CD4-positive, alpha-beta memory T cell (primary cell): ENCODE results near the gene EHMT2. TPM values are rescaled to one million over a fixed set of nuclear protein-coding genes. Genes with fewer than 3 reads are reported as not detected.
"Not testable (repeated sequence)": the region's sequence is repeated elsewhere in the genome, so short reads cannot be mapped to it uniquely, and the experiment has no call there.

Experiments
- CTCF ChIA-PET: fragments of 350-600 bp; sonication (Branson Sonifier 250); formaldehyde crosslinking; loops from one replicate; lab custom pipeline; 2021; ENCODE audit warnings: inconsistent platforms; ENCODE audit not compliant: partially characterized antibody; lab: Charles Lee
- POLR2A ChIA-PET: fragments of 350-600 bp; sonication (Branson Sonifier 250); formaldehyde crosslinking; loops from one replicate; lab custom pipeline; 2021; ENCODE audit not compliant: partially characterized antibody; lab: Charles Lee
- DNase-seq, 5 donors: peaks; one replicate each; pipeline versions ENCODE4 v3.0.0 to v3.0.0-alpha.2; 2020 to 2022; ENCODE audit warnings: mixed read lengths in 1 of 5
- H3K27ac ChIP-seq: one replicate; pipeline ENCODE4 v1.7.0; 2013; ENCODE audit warnings: low read depth, low read length
- H3K27me3 ChIP-seq: 2 replicates; pipeline ENCODE4 v1.7.0; 2013; ENCODE audit warnings: mild to moderate bottlenecking, low read length, moderate library complexity; ENCODE audit not compliant: insufficient read depth
- H3K36me3 ChIP-seq: 2 replicates; pipeline ENCODE4 v1.7.0; 2013; ENCODE audit warnings: mild to moderate bottlenecking, low read length, moderate library complexity; ENCODE audit not compliant: insufficient read depth
- H3K4me1 ChIP-seq: 2 replicates; pipeline ENCODE4 v1.7.0; 2013; ENCODE audit warnings: mild to moderate bottlenecking, low read length, moderate library complexity; ENCODE audit not compliant: insufficient read depth
- H3K4me3 ChIP-seq, 2 donors: one replicate each; pipeline ENCODE4 v1.7.0; 2013; ENCODE audit warnings: low read length in 2 of 2, mild to moderate bottlenecking in 1 of 2
- H3K9me3 ChIP-seq, 2 donors: one replicate each; pipeline ENCODE4 v1.7.0; 2013; ENCODE audit warnings: low read length in 2 of 2, control low read depth in 1 of 2; ENCODE audit not compliant: control insufficient read depth in 1 of 2
- H3K27ac Mint-ChIP-seq, 7 donors: one replicate each; pipeline ENCODE4 v1.8.0; 2020 to 2021; ENCODE audit warnings: mixed read lengths in 7 of 7, mild to moderate bottlenecking in 6 of 7, inconsistent platforms in 3 of 7, moderate library complexity in 3 of 7
- H3K27me3 Mint-ChIP-seq, 2 donors: one replicate each; pipeline ENCODE4 v1.8.0; 2020 to 2021; ENCODE audit warnings: mixed read lengths in 2 of 2
- H3K36me3 Mint-ChIP-seq, 2 donors: one replicate each; pipeline ENCODE4 v1.8.0; 2020 to 2021; ENCODE audit warnings: mixed read lengths in 2 of 2, inconsistent platforms in 1 of 2, mild to moderate bottlenecking in 1 of 2
- H3K4me1 Mint-ChIP-seq, 4 donors: one replicate each; pipeline ENCODE4 v1.8.0; 2020 to 2021; ENCODE audit warnings: mixed read lengths in 4 of 4, mild to moderate bottlenecking in 1 of 4
- H3K4me3 Mint-ChIP-seq, 8 donors: one replicate each; pipeline ENCODE4 v1.8.0; 2020 to 2021; ENCODE audit warnings: mixed read lengths in 8 of 8, mild to moderate bottlenecking in 7 of 8, moderate library complexity in 6 of 8, inconsistent platforms in 3 of 8
- H3K9me3 Mint-ChIP-seq, 8 donors: one replicate each; pipeline ENCODE4 v1.8.0; 2020 to 2021; ENCODE audit warnings: mixed read lengths in 8 of 8, mild to moderate bottlenecking in 5 of 8, inconsistent platforms in 3 of 8, moderate library complexity in 1 of 8
- intact Hi-C: fragments of 100-400 bp; cut with micrococcal nuclease; formaldehyde crosslinking; loops from one replicate; pipeline ENCODE4 v1.15.1; 2023
- polyA plus RNA-seq, 2 donors: library from polyadenylated mRNA; unstranded; fragments of 300-500 nt; fragmentation: Illumina TruSeq; gene quantifications; one replicate each; pipeline ENCODE4 v1.2.3, GENCODE V29; 2021
- total RNA-seq, 2 experiments: library from RNA; stranded (reverse); gene quantifications; one replicate each; pipeline ENCODE4 v1.2.3, GENCODE V29; 2021

Gene EHMT2
- total and polyA plus RNA-seq, 4 experiments from 2014 or later = 24.1 to 82.1 (median 63.5) TPM

GRCh38 chr6:31940256-31940664 lies 42.8 kb upstream of the EHMT2 start:
- DNase-seq = no peak
- no peaks in the 10 kb centered on the region for H3K4me1 Mint-ChIP-seq
- ChIA-PET POLR2A (interaction anchor here (0.6 kb wide), 1 partner anchor 1026 kb away, joined by 3 read pairs; the partner anchor contains the start of gene VARS2), CTCF (no interaction called here)
- Histone ChIP-seq H3K4me3 (no peak overlapping the region), H3K27ac (no peak overlapping the region), H3K4me1 (no peaks in the 10 kb centered on the region), H3K36me3 (no peaks in the 10 kb centered on the region), H3K9me3 (no peaks in the 10 kb centered on the region), H3K27me3 (no peaks in the 10 kb centered on the region)
- H3K4me3 Mint-ChIP-seq = no peak overlapping the region
- H3K36me3 Mint-ChIP-seq = no peaks in the 10 kb centered on the region
- H3K9me3 Mint-ChIP-seq = peaks cover 0 to 2% (median 0%) of the 10 kb centered on the region in 8 donors
- intact Hi-C loops = no loop called here
- H3K27me3 Mint-ChIP-seq = peaks cover 8 to 22% of the 10 kb centered on the region in 2 donors
- no peak overlapping the region for H3K27ac Mint-ChIP-seq

GRCh38 chr6:31935823-31936222 lies 38.3 kb upstream of the EHMT2 start:
- H3K27me3 Mint-ChIP-seq = peaks cover 0 to 6% of the 10 kb centered on the region in 2 donors
- H3K27ac Mint-ChIP-seq = peak overlapping the region in 2 of 7 donors; percentile 24 to 51
- no peaks in the 10 kb centered on the region for H3K9me3 ChIP-seq
- H3K36me3 Mint-ChIP-seq = no peaks in the 10 kb centered on the region
- no peak overlapping the region for H3K27ac ChIP-seq
- H3K4me3 Mint-ChIP-seq = peak overlapping the region in 1 of 8 donors; percentile 7
- POLR2A ChIA-PET = no interaction called here
- no peaks in the 10 kb centered on the region for H3K4me1 Mint-ChIP-seq
- CTCF ChIA-PET = interaction anchor here (1.6 kb wide), 1 partner anchor 47 kb away, joined by 3 read pairs; no protein-coding TSS in a partner anchor
- no peak for DNase-seq
- H3K36me3 ChIP-seq = no peaks in the 10 kb centered on the region
- H3K4me3 ChIP-seq = no peak overlapping the region
- intact Hi-C loops = no loop called here
- no peaks in the 10 kb centered on the region for H3K9me3 Mint-ChIP-seq
- no peaks in the 10 kb centered on the region for H3K4me1 ChIP-seq
- H3K27me3 ChIP-seq = no peaks in the 10 kb centered on the region

GRCh38 chr6:31935021-31935420 lies 37.5 kb upstream of the EHMT2 start:
- ChIA-PET POLR2A (no interaction called here), CTCF (no interaction called here)
- DNase-seq = no peak
- Histone ChIP-seq H3K9me3 (no peaks in the 10 kb centered on the region), H3K4me1 (no peaks in the 10 kb centered on the region), H3K4me3 (no peak overlapping the region), H3K27me3 (no peaks in the 10 kb centered on the region), H3K36me3 (no peaks in the 10 kb centered on the region), H3K27ac (no peak overlapping the region)
- Mint-ChIP-seq H3K27me3 (peaks cover 0 to 3% of the 10 kb centered on the region in 2 donors), H3K9me3 (no peaks in the 10 kb centered on the region), H3K36me3 (no peaks in the 10 kb centered on the region), H3K4me1 (no peaks in the 10 kb centered on the region), H3K4me3 (no peak overlapping the region), H3K27ac (no peak overlapping the region)
- intact Hi-C loops = no loop called here

GRCh38 chr6:31933537-31933936 lies 36.0 kb upstream of the EHMT2 start:
- no peak for DNase-seq
- Histone ChIP-seq H3K27ac (no peak overlapping the region), H3K9me3 (no peaks in the 10 kb centered on the region), H3K27me3 (no peaks in the 10 kb centered on the region), H3K36me3 (no peaks in the 10 kb centered on the region), H3K4me3 (no peak overlapping the region), H3K4me1 (no peaks in the 10 kb centered on the region)
- H3K4me1 Mint-ChIP-seq = no peaks in the 10 kb centered on the region
- no peaks in the 10 kb centered on the region for H3K36me3 Mint-ChIP-seq
- H3K27me3 Mint-ChIP-seq = peaks cover 0 to 3% of the 10 kb centered on the region in 2 donors
- intact Hi-C loops = no loop called here
- no peaks in the 10 kb centered on the region for H3K9me3 Mint-ChIP-seq
- CTCF ChIA-PET = no interaction called here
- POLR2A ChIA-PET = no interaction called here
- no peak overlapping the region for H3K4me3 Mint-ChIP-seq
- peak overlapping the region in 1 of 7 donors; percentile 42 for H3K27ac Mint-ChIP-seq

- H3K9me3 ChIP-seq, DNase-seq, CTCF ChIA-PET, H3K36me3 ChIP-seq, H3K9me3 Mint-ChIP-seq, H3K27me3 ChIP-seq, H3K27me3 Mint-ChIP-seq, H3K4me1 ChIP-seq, H3K27ac ChIP-seq, H3K27ac Mint-ChIP-seq, H3K4me3 ChIP-seq, H3K36me3 Mint-ChIP-seq, H3K4me1 Mint-ChIP-seq, intact Hi-C loops, POLR2A ChIA-PET, H3K4me3 Mint-ChIP-seq: not testable (repeated sequence)
Observed at GRCh38 chr6:31932137-31932536, 34.6 kb upstream of the EHMT2 start.

GRCh38 chr6:31930962-31931361 lies 33.5 kb upstream of the EHMT2 start:
- Mint-ChIP-seq H3K4me3 (no peak overlapping the region), H3K27ac (peak overlapping the region in 1 of 7 donors; percentile 63), H3K4me1 (no peaks in the 10 kb centered on the region), H3K36me3 (no peaks in the 10 kb centered on the region), H3K27me3 (peaks cover 0 to 3% of the 10 kb centered on the region in 2 donors), H3K9me3 (no peaks in the 10 kb centered on the region)
- Histone ChIP-seq H3K9me3 (no peaks in the 10 kb centered on the region), H3K4me1 (no peaks in the 10 kb centered on the region), H3K4me3 (no peak overlapping the region), H3K36me3 (no peaks in the 10 kb centered on the region), H3K27me3 (no peaks in the 10 kb centered on the region), H3K27ac (no peak overlapping the region)
- ChIA-PET CTCF (no interaction called here), POLR2A (no interaction called here)
- intact Hi-C loops = no loop called here
- DNase-seq = no peak

- POLR2A ChIA-PET = no interaction called here
- Mint-ChIP-seq H3K9me3 (no peaks in the 10 kb centered on the region), H3K4me3 (no peak overlapping the region), H3K36me3 (no peaks in the 10 kb centered on the region), H3K27ac (no peak overlapping the region), H3K27me3 (peaks cover 0 to 1% of the 10 kb centered on the region in 2 donors), H3K4me1 (no peaks in the 10 kb centered on the region)
- Histone ChIP-seq H3K4me3 (no peak overlapping the region), H3K4me1 (no peaks in the 10 kb centered on the region), H3K36me3 (no peaks in the 10 kb centered on the region), H3K9me3 (no peaks in the 10 kb centered on the region), H3K27me3 (no peaks in the 10 kb centered on the region), H3K27ac (no peak overlapping the region)
- no peak for DNase-seq
- intact Hi-C loops = no loop called here
- CTCF ChIA-PET = no interaction called here
Observed at GRCh38 chr6:31928672-31928939, 31.1 kb upstream of the EHMT2 start.
